WERI-Rb-1 (cell line): Measurements from ENCODE around the gene C19orf38.

Experiments
- DNase-seq: peaks from one replicate; pipeline ENCODE4 v3.0.0-alpha.2; 2020
- H3K27ac ChIP-seq: fragments of 250-450 bp; sonication (Bioruptor Pico); 2 replicates; pipeline ENCODE4 v1.5.1; 2020; ENCODE audit warnings: mild to moderate bottlenecking, moderate library complexity
- H3K27me3 ChIP-seq: fragments of 250-450 bp; sonication (Bioruptor Pico); 2 replicates; pipeline ENCODE4 v1.5.1; 2021; ENCODE audit warnings: mild to moderate bottlenecking, low read depth, moderate library complexity; ENCODE audit not compliant: insufficient read depth, severe bottlenecking
- H3K36me3 ChIP-seq: fragments of 250-450 bp; sonication (Bioruptor Pico); 2 replicates; pipeline ENCODE4 v1.5.1; 2020; ENCODE audit warnings: mild to moderate bottlenecking, moderate library complexity
- H3K4me3 ChIP-seq: 2 replicates; pipeline ENCODE4 v1.5.1; 2011; ENCODE audit warnings: low read depth, mild to moderate bottlenecking, control low read depth, low read length
- H3K9me3 ChIP-seq: fragments of 250-450 bp; sonication (Bioruptor Pico); 2 replicates; pipeline ENCODE4 v1.5.1; 2021; ENCODE audit warnings: mild to moderate bottlenecking, moderate library complexity; ENCODE audit not compliant: severe bottlenecking
- TF ChIP-seq, protein P1 (sequence below): IDR thresholded peaks from 2 replicates; pipeline ENCODE4 v1.5.1; 2011; ENCODE audit warnings: low read depth, mild to moderate bottlenecking, control low read depth, inconsistent platforms, low read length

Gene C19orf38

GRCh38 chr19:10918359-10918758 lies 70.1 kb downstream of the C19orf38 start:
- Histone ChIP-seq H3K27ac (peak overlapping the region; percentile 85), H3K27me3 (no peaks in the 10 kb centered on the region), H3K4me3 (no peak overlapping the region), H3K36me3 (peaks cover 83% of the 10 kb centered on the region), H3K9me3 (no peaks in the 10 kb centered on the region)
- TF ChIP-seq, protein P1, sequence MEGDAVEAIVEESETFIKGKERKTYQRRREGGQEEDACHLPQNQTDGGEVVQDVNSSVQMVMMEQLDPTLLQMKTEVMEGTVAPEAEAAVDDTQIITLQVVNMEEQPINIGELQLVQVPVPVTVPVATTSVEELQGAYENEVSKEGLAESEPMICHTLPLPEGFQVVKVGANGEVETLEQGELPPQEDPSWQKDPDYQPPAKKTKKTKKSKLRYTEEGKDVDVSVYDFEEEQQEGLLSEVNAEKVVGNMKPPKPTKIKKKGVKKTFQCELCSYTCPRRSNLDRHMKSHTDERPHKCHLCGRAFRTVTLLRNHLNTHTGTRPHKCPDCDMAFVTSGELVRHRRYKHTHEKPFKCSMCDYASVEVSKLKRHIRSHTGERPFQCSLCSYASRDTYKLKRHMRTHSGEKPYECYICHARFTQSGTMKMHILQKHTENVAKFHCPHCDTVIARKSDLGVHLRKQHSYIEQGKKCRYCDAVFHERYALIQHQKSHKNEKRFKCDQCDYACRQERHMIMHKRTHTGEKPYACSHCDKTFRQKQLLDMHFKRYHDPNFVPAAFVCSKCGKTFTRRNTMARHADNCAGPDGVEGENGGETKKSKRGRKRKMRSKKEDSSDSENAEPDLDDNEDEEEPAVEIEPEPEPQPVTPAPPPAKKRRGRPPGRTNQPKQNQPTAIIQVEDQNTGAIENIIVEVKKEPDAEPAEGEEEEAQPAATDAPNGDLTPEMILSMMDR: no peak
- peak; percentile 92 for DNase-seq
